GM10266 (cell line): Measurements from ENCODE around the gene PLS1.
"Not testable (repeated sequence)": the region's sequence is repeated elsewhere in the genome, so short reads cannot be mapped to it uniquely, and the experiment has no call there.

ENCODE experiments used
- DNase-seq: peaks from one replicate; pipeline ENCODE4 v3.0.0; 2012; ENCODE audit errors: extremely low spot score
- CTCF ChIP-seq: IDR thresholded peaks from 2 replicates; pipeline ENCODE4 v1.5.1; 2012; ENCODE audit warnings: mild to moderate bottlenecking, low read depth; ENCODE audit not compliant: control insufficient read depth, insufficient read depth; ENCODE audit errors: missing control alignments

Gene PLS1

GRCh38 chr3:142602619-142603385, 6.6 kb downstream of the PLS1 start:
- TF ChIP-seq CTCF = no peak
- DNase-seq = no peak

GRCh38 chr3:142603386-142603705, 7.2 kb downstream of the PLS1 start:
- DNase-seq = not testable (repeated sequence)

GRCh38 chr3:142604940-142605339, 8.7 kb downstream of the PLS1 start:
- no peak for DNase-seq
- TF ChIP-seq CTCF = no peak

- no peak for DNase-seq
- TF ChIP-seq CTCF = no peak
Observed at GRCh38 chr3:142608631-142609030, 12.4 kb downstream of the PLS1 start.

GRCh38 chr3:142609136-142609535, 12.9 kb downstream of the PLS1 start:
- no peak for DNase-seq
- no peak for TF ChIP-seq CTCF

GRCh38 chr3:142611206-142611605, 15.0 kb downstream of the PLS1 start:
- TF ChIP-seq CTCF = no peak
- DNase-seq = no peak

GRCh38 chr3:142613491-142613890, 17.3 kb downstream of the PLS1 start:
- no peak for TF ChIP-seq CTCF
- no peak for DNase-seq
